OCI-LY7 (cell line): ENCODE measurements around the gene SMIM44.

Source experiments
- EZH2phosphoT487 ChIP-seq: fragments of 200-600 bp; sonication (generic); IDR thresholded peaks from 2 replicates; pipeline ENCODE4 v1.6.1; 2018; ENCODE audit warnings: low read depth, borderline replicate concordance, mild to moderate bottlenecking, mixed run types, antibody characterized with exemption, low read length, moderate library complexity, mixed read lengths
- TF ChIP-seq, protein P1 (sequence below): fragments of 200-600 bp; sonication (generic); conservative IDR thresholded peaks from 2 replicates; pipeline ENCODE4 v1.5.1; 2014; ENCODE audit warnings: mild to moderate bottlenecking, antibody characterized with exemption, low read length, moderate library complexity, mixed read lengths

DNA sequence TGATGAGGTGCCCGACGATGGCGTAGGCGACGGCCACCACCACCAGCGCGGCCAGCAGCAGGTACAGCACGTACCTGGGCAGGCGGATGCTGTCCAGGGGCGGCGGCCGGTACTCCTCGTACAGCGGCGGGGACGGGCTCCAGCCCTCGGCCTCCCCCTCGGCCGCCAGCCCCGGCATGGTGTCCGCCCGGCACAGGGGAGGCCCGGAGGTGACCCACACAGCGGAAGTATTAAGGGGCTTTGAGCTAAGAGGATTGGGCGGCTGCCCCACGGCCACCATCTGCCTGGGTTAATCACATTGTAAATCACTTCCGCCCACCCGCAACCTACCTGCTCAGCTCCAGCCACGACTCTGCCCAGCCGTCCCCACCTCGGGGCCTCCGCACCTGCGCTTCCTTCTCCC lies at the start of gene SMIM44:
- TF ChIP-seq, protein P1, sequence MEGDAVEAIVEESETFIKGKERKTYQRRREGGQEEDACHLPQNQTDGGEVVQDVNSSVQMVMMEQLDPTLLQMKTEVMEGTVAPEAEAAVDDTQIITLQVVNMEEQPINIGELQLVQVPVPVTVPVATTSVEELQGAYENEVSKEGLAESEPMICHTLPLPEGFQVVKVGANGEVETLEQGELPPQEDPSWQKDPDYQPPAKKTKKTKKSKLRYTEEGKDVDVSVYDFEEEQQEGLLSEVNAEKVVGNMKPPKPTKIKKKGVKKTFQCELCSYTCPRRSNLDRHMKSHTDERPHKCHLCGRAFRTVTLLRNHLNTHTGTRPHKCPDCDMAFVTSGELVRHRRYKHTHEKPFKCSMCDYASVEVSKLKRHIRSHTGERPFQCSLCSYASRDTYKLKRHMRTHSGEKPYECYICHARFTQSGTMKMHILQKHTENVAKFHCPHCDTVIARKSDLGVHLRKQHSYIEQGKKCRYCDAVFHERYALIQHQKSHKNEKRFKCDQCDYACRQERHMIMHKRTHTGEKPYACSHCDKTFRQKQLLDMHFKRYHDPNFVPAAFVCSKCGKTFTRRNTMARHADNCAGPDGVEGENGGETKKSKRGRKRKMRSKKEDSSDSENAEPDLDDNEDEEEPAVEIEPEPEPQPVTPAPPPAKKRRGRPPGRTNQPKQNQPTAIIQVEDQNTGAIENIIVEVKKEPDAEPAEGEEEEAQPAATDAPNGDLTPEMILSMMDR: no peak
- TF ChIP-seq EZH2phosphoT487: no peak
